ENCODE results near the gene STUB1. TPM values are rescaled to one million over a fixed set of nuclear protein-coding genes. Genes with fewer than 3 reads are reported as not detected.

STUB1 gene
- total and polyA plus RNA-seq, 2 experiments from 2014 or later, result 91.7 to 108 TPM

- TF ChIP-seq NANOG (IDR thresholded peaks at IDR 0.05; ENCODE audit: borderline replicate concordance) (no peak), JUNB (IDR thresholded peaks at IDR 0.05; ENCODE audit: unreplicated experiment) (no peak), CTCF (conservative IDR thresholded peaks at IDR 0.05; ENCODE audit: low read depth in 2 of 2) (no peak), EZH2phosphoT487 (IDR thresholded peaks at IDR 0.05; ENCODE audit: unreplicated experiment) (no peak), ETS1 (IDR thresholded peaks at IDR 0.05) (no peak), ZNF331 (CRISPR knock-in tag; IDR thresholded peaks at IDR 0.05; ENCODE audit: low read depth) (no peak), ZNF114 (CRISPR knock-in tag; IDR thresholded peaks at IDR 0.05) (no peak), CREB1 (CRISPR knock-in tag; IDR thresholded peaks at IDR 0.05; ENCODE audit: low read depth) (no peak), EZH2 (IDR thresholded peaks at IDR 0.05; ENCODE audit: low read depth, unreplicated experiment) (no peak), POLR2AphosphoS5 (IDR thresholded peaks at IDR 0.05; ENCODE audit: low read depth) (no peak), STAT1 (IDR thresholded peaks at IDR 0.05; ENCODE audit: unreplicated experiment) (no peak)
- TF ChIP-seq, protein P1, sequence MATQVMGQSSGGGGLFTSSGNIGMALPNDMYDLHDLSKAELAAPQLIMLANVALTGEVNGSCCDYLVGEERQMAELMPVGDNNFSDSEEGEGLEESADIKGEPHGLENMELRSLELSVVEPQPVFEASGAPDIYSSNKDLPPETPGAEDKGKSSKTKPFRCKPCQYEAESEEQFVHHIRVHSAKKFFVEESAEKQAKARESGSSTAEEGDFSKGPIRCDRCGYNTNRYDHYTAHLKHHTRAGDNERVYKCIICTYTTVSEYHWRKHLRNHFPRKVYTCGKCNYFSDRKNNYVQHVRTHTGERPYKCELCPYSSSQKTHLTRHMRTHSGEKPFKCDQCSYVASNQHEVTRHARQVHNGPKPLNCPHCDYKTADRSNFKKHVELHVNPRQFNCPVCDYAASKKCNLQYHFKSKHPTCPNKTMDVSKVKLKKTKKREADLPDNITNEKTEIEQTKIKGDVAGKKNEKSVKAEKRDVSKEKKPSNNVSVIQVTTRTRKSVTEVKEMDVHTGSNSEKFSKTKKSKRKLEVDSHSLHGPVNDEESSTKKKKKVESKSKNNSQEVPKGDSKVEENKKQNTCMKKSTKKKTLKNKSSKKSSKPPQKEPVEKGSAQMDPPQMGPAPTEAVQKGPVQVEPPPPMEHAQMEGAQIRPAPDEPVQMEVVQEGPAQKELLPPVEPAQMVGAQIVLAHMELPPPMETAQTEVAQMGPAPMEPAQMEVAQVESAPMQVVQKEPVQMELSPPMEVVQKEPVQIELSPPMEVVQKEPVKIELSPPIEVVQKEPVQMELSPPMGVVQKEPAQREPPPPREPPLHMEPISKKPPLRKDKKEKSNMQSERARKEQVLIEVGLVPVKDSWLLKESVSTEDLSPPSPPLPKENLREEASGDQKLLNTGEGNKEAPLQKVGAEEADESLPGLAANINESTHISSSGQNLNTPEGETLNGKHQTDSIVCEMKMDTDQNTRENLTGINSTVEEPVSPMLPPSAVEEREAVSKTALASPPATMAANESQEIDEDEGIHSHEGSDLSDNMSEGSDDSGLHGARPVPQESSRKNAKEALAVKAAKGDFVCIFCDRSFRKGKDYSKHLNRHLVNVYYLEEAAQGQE (IDR thresholded peaks at IDR 0.05; ENCODE audit: unreplicated experiment), result no peak
- TF ChIP-seq, protein P2, sequence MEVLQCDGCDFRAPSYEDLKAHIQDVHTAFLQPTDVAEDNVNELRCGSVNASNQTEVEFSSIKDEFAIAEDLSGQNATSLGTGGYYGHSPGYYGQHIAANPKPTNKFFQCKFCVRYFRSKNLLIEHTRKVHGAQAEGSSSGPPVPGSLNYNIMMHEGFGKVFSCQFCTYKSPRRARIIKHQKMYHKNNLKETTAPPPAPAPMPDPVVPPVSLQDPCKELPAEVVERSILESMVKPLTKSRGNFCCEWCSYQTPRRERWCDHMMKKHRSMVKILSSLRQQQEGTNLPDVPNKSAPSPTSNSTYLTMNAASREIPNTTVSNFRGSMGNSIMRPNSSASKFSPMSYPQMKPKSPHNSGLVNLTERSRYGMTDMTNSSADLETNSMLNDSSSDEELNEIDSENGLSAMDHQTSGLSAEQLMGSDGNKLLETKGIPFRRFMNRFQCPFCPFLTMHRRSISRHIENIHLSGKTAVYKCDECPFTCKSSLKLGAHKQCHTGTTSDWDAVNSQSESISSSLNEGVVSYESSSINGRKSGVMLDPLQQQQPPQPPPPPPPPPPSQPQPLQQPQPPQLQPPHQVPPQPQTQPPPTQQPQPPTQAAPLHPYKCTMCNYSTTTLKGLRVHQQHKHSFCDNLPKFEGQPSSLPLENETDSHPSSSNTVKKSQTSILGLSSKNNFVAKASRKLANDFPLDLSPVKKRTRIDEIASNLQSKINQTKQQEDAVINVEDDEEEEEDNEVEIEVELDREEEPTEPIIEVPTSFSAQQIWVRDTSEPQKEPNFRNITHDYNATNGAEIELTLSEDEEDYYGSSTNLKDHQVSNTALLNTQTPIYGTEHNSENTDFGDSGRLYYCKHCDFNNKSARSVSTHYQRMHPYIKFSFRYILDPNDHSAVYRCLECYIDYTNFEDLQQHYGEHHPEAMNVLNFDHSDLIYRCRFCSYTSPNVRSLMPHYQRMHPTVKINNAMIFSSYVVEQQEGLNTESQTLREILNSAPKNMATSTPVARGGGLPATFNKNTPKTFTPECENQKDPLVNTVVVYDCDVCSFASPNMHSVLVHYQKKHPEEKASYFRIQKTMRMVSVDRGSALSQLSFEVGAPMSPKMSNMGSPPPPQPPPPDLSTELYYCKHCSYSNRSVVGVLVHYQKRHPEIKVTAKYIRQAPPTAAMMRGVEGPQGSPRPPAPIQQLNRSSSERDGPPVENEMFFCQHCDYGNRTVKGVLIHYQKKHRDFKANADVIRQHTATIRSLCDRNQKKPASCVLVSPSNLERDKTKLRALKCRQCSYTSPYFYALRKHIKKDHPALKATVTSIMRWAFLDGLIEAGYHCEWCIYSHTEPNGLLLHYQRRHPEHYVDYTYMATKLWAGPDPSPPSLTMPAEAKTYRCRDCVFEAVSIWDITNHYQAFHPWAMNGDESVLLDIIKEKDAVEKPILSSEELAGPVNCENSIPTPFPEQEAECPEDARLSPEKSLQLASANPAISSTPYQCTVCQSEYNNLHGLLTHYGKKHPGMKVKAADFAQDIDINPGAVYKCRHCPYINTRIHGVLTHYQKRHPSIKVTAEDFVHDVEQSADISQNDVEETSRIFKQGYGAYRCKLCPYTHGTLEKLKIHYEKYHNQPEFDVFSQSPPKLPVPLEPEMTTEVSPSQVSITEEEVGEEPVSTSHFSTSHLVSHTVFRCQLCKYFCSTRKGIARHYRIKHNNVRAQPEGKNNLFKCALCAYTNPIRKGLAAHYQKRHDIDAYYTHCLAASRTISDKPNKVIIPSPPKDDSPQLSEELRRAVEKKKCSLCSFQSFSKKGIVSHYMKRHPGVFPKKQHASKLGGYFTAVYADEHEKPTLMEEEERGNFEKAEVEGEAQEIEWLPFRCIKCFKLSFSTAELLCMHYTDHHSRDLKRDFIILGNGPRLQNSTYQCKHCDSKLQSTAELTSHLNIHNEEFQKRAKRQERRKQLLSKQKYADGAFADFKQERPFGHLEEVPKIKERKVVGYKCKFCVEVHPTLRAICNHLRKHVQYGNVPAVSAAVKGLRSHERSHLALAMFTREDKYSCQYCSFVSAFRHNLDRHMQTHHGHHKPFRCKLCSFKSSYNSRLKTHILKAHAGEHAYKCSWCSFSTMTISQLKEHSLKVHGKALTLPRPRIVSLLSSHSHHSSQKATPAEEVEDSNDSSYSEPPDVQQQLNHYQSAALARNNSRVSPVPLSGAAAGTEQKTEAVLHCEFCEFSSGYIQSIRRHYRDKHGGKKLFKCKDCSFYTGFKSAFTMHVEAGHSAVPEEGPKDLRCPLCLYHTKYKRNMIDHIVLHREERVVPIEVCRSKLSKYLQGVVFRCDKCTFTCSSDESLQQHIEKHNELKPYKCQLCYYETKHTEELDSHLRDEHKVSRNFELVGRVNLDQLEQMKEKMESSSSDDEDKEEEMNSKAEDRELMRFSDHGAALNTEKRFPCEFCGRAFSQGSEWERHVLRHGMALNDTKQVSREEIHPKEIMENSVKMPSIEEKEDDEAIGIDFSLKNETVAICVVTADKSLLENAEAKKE (CRISPR knock-in tag; IDR thresholded peaks at IDR 0.05), result no peak
- Mint-ChIP-seq H3K27me3 (ENCODE audit: insufficient read depth, low read depth, poor library complexity) (peaks cover 18% of the 10 kb centered on the region), H3K9me3 (no peaks in the 10 kb centered on the region), H3K36me3 (ENCODE audit: low read depth) (peaks cover 11% of the 10 kb centered on the region; the same call in 2 of the 3 replicates), H3K27ac (no peak overlapping the region), H3K4me1 (no peaks in the 10 kb centered on the region), H3K4me3 (peak overlapping the region; percentile 69; the same call in 2 of the 3 replicates)
- Histone ChIP-seq H3K4me1 (ENCODE audit: insufficient read depth) (no peaks in the 10 kb centered on the region), H3K27me3 (ENCODE audit: insufficient read depth) (peaks cover 14% of the 10 kb centered on the region; the same call in 1 of the 2 replicates), H3F3A (replicated peaks; ENCODE audit: low read depth) (peaks cover 15% of the 10 kb centered on the region), H3K27ac (ENCODE audit: low read depth) (no peak overlapping the region), H3K4me3 (peak overlapping the region; percentile 71), H2AFZ (no peak overlapping the region), H3K4me2 (peak overlapping the region; percentile 85), H4K20me1 (replicated peaks; ENCODE audit: insufficient read depth) (no peaks in the 10 kb centered on the region), H3K9me2 (ENCODE audit: insufficient read depth) (no peaks in the 10 kb centered on the region), H3K79me2 (replicated peaks; ENCODE audit: insufficient read depth) (no peaks in the 10 kb centered on the region), H3K36me3 (ENCODE audit: insufficient read depth) (no peaks in the 10 kb centered on the region)
- ATAC-seq, result peak; percentile 7
- peak; percentile 52 for DNase-seq (ENCODE audit: low spot score)
These were observed 48.9 kb downstream of the STUB1 start for GRCh38 chr16:728890-729744.

All from GM23338 (cell line).